ENCODE results near the gene STYXL2. TPM values are rescaled to one million over a fixed set of nuclear protein-coding genes. Genes with fewer than 3 reads are reported as not detected.

STYXL2 gene
- polyA plus RNA-seq, 1 donor (not counting 4 experiments of a cell fraction or from before 2014, with no cell fraction given), result not detected

DNA sequence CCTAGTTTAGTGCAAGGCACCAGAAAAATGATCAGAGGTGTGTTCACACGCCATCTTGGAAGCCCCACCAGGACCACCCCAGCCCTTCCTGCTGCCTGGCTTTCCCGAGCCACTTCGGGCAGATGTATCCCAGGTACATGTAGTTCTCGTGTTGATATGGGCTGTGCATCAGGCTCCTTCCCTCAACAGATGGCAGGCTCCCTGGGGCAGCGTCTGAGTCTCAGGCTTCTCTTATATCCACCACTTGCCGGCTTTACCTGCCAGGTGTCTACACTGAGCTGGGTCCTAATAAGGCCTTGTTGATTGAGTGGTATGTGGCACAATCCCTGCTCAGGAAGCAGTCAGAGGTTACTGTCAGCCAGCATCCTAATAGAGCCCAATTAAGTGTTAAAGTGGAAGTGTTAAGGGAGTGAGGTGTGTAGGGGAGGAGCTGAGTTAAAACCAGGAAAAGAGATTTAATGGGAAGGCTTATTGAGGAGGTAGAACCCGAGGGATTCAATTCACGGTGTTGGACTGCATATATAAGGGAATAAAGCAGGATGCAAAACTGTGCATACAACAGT lies 12.2 kb upstream of the STYXL2 start:
- H3K4me1 ChIP-seq (ENCODE audit: control insufficient read depth, extremely low read depth, insufficient read depth, low read length), result no peaks in the 10 kb centered on the region
- no peaks in the 10 kb centered on the region for H3K9me1 ChIP-seq (ENCODE audit: control insufficient read depth, extremely low read depth, insufficient read depth, low read length)
- H2AFZ ChIP-seq (ENCODE audit: control insufficient read depth, low read length), result no peak overlapping the region
- no peak overlapping the region for H3K4me2 ChIP-seq (ENCODE audit: control insufficient read depth, extremely low read depth, insufficient read depth, low read depth, low read length)
- no peaks in the 10 kb centered on the region for H3K9me3 ChIP-seq (ENCODE audit: control insufficient read depth, low read depth, low read length)
- DNase-seq (ENCODE audit: low read depth, low spot score) (no peak), FAIRE-seq (no peak)
- no peaks in the 10 kb centered on the region for H4K20me1 ChIP-seq (ENCODE audit: control insufficient read depth, extremely low read depth, insufficient read depth, low read length)
- H3K36me3 ChIP-seq (ENCODE audit: control insufficient read depth in 2 of 2, extremely low read depth in 1 of 2, insufficient read depth in 2 of 2, low read length in 2 of 2), result no peaks in the 10 kb centered on the region
- H3K27ac ChIP-seq (ENCODE audit: control insufficient read depth, insufficient read depth, low read length), result no peak overlapping the region
- dilution Hi-C loops (cut with MboI; ENCODE audit: extremely low pct_ligation_motif_present, low sequenced_read_pairs), result no loop called here
- H3K27me3 ChIP-seq (ENCODE audit: control insufficient read depth, extremely low read depth, insufficient read depth, low read length), result peaks cover 26% of the 10 kb centered on the region
- TF ChIP-seq, protein P1, sequence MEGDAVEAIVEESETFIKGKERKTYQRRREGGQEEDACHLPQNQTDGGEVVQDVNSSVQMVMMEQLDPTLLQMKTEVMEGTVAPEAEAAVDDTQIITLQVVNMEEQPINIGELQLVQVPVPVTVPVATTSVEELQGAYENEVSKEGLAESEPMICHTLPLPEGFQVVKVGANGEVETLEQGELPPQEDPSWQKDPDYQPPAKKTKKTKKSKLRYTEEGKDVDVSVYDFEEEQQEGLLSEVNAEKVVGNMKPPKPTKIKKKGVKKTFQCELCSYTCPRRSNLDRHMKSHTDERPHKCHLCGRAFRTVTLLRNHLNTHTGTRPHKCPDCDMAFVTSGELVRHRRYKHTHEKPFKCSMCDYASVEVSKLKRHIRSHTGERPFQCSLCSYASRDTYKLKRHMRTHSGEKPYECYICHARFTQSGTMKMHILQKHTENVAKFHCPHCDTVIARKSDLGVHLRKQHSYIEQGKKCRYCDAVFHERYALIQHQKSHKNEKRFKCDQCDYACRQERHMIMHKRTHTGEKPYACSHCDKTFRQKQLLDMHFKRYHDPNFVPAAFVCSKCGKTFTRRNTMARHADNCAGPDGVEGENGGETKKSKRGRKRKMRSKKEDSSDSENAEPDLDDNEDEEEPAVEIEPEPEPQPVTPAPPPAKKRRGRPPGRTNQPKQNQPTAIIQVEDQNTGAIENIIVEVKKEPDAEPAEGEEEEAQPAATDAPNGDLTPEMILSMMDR (optimal IDR thresholded peaks at IDR 0.05 in 1 of 3, IDR thresholded peaks at IDR 0.05 in 1 of 3, conservative IDR thresholded peaks at IDR 0.05 in 1 of 3; ENCODE audit: extremely low read depth in 1 of 3, insufficient read depth in 2 of 3, low read length in 3 of 3), result no peak
- TF ChIP-seq EZH2 (IDR thresholded peaks at IDR 0.05; ENCODE audit: low read length), result no peak
- H3K79me2 ChIP-seq (ENCODE audit: control insufficient read depth, insufficient read depth, low read length), result no peaks in the 10 kb centered on the region
- no peak overlapping the region for H3K4me3 ChIP-seq (ENCODE audit: control insufficient read depth in 2 of 3, extremely low read depth in 1 of 3, insufficient read depth in 2 of 3, low read depth in 1 of 3, low read length in 3 of 3)
- H3K9ac ChIP-seq (ENCODE audit: control insufficient read depth, extremely low read depth, insufficient read depth, low read length), result no peak overlapping the region

GRCh38 chr1:167082511-167083027 lies 11.3 kb upstream of the STYXL2 start:
- no peak for DNase-seq (ENCODE audit: low read depth, low spot score)
- H3K36me3 ChIP-seq (ENCODE audit: control insufficient read depth in 2 of 2, extremely low read depth in 1 of 2, insufficient read depth in 2 of 2, low read length in 2 of 2), result no peaks in the 10 kb centered on the region
- H3K27me3 ChIP-seq (ENCODE audit: control insufficient read depth, extremely low read depth, insufficient read depth, low read length), result peaks cover 26% of the 10 kb centered on the region
- dilution Hi-C loops (cut with MboI; ENCODE audit: extremely low pct_ligation_motif_present, low sequenced_read_pairs), result no loop called here
- H2AFZ ChIP-seq (ENCODE audit: control insufficient read depth, low read length), result no peak overlapping the region
- no peaks in the 10 kb centered on the region for H3K9me3 ChIP-seq (ENCODE audit: control insufficient read depth, low read depth, low read length)
- TF ChIP-seq EZH2 (IDR thresholded peaks at IDR 0.05; ENCODE audit: low read length), result no peak
- TF ChIP-seq, protein P1 (optimal IDR thresholded peaks at IDR 0.05 in 1 of 3, IDR thresholded peaks at IDR 0.05 in 1 of 3, conservative IDR thresholded peaks at IDR 0.05 in 1 of 3; ENCODE audit: extremely low read depth in 1 of 3, insufficient read depth in 2 of 3, low read length in 3 of 3), result no peak
- H3K9ac ChIP-seq (ENCODE audit: control insufficient read depth, extremely low read depth, insufficient read depth, low read length), result no peak overlapping the region
- no peak overlapping the region for H3K4me3 ChIP-seq (ENCODE audit: control insufficient read depth in 2 of 3, extremely low read depth in 1 of 3, insufficient read depth in 2 of 3, low read depth in 1 of 3, low read length in 3 of 3)
- no peak overlapping the region for H3K27ac ChIP-seq (ENCODE audit: control insufficient read depth, insufficient read depth, low read length)
- no peaks in the 10 kb centered on the region for H3K4me1 ChIP-seq (ENCODE audit: control insufficient read depth, extremely low read depth, insufficient read depth, low read length)
- no peaks in the 10 kb centered on the region for H3K79me2 ChIP-seq (ENCODE audit: control insufficient read depth, insufficient read depth, low read length)
- H3K9me1 ChIP-seq (ENCODE audit: control insufficient read depth, extremely low read depth, insufficient read depth, low read length), result no peaks in the 10 kb centered on the region
- no peak for FAIRE-seq
- no peak overlapping the region for H3K4me2 ChIP-seq (ENCODE audit: control insufficient read depth, extremely low read depth, insufficient read depth, low read depth, low read length)
- no peaks in the 10 kb centered on the region for H4K20me1 ChIP-seq (ENCODE audit: control insufficient read depth, extremely low read depth, insufficient read depth, low read length)

Data from keratinocyte (primary cell).